GM12874 (cell line): ENCODE measurements around the gene IL18BP.
A peak's percentile ranks its signal among the peaks of the same experiment; 100 is the strongest.

Source experiments
- CTCF ChIP-seq: IDR thresholded peaks from 2 replicates; pipeline ENCODE4 v1.5.1; 2011; ENCODE audit warnings: low read depth, mild to moderate bottlenecking, control low read depth, low read length, moderate library complexity; ENCODE audit not compliant: insufficient read depth

Gene IL18BP

GRCh38 chr11:71971680-71972079 is 27.0 kb upstream of the IL18BP start:
- no peak for TF ChIP-seq CTCF

GRCh38 chr11:71976551-71976950 is 22.2 kb upstream of the IL18BP start:
- no peak for TF ChIP-seq CTCF

DNA sequence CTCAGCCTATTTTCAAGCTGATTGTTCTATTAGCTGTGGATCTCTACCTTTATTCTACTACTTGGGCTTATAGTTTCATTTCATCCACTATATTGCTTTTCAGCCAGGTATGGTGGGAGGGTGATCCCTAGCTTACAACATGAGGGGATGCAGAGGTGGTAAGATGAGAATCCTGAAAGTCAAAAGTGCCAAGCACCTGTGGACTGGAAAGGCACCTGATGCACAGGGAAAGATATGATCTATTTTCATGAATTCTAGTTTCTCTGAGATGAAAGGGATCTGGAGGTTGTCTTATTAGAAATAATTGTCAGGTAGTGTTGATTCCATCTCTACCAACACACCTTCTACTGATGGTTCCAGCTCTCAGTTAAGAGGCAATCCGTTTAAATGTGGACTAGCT is 21.6 kb upstream of the IL18BP start:
- no peak for TF ChIP-seq CTCF

GRCh38 chr11:71977743-71978418 is 20.8 kb upstream of the IL18BP start:
- TF ChIP-seq CTCF = peak; percentile 42; the same call in 1 of the 2 replicates

GRCh38 chr11:71979094-71979493 is 19.6 kb upstream of the IL18BP start:
- TF ChIP-seq CTCF = no peak

GRCh38 chr11:71979602-71980001 is 19.1 kb upstream of the IL18BP start:
- TF ChIP-seq CTCF = no peak

DNA sequence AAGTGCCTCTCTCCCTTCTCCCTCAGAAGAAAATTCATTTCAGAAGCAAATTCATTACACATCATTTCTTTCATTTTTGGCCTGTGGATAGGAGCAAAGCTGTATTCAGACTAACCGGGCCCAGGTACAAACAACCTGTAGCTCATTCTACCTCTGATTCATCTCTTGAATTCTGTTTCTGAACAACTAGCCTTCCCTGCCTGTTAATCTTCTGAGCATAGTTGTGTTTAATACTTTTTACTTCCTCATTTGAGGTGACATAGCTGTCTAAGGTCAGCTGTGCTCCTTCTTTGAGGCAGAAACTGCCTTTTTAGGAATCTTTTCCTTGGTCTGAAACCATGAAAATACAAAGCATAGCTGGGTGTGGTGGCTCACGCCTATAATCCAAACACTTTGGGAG is 12.6 kb upstream of the IL18BP start:
- no peak for TF ChIP-seq CTCF
